Measurements from ENCODE around the gene PXT1.

GRCh38 chr6:36431197-36431596 is 11.5 kb downstream of the PXT1 start:
- no peak for TF ChIP-seq CTCF (IDR thresholded peaks at IDR 0.05)
- TF ChIP-seq POLR2A (IDR thresholded peaks at IDR 0.05), result no peak

All from body of pancreas (tissue), 4 donors.